H1 (cell line): ENCODE results near the gene PPP1R10. TPM values are rescaled to one million over a fixed set of nuclear protein-coding genes. Genes with fewer than 3 reads are reported as not detected.

Experiments used
- BRCA1 ChIP-seq: IDR thresholded peaks from 2 replicates; pipeline ENCODE4 v1.6.1; 2012; ENCODE audit warnings: low read depth, low read length, improper control_type of control experiment
- GTF2F1 ChIP-seq: IDR thresholded peaks from 2 replicates; pipeline ENCODE4 v1.6.1; 2012; ENCODE audit warnings: low read depth, low read length, improper control_type of control experiment, borderline replicate concordance
- SIN3A ChIP-seq, 2 experiments: IDR thresholded peaks in 1 of 2; conservative IDR thresholded peaks in 1 of 2; 2 replicates each; pipeline ENCODE4 v1.6.1; 2011 to 2012; ENCODE audit warnings: low read length in 2 of 2, improper control_type of control experiment in 1 of 2, low read depth in 1 of 2, mild to moderate bottlenecking in 1 of 2
- SUZ12 ChIP-seq: fragments of 200-600 bp; sonication (generic); IDR thresholded peaks from 2 replicates; pipeline ENCODE4 v1.6.1; 2012; ENCODE audit warnings: mild to moderate bottlenecking, inconsistent platforms, low read length, moderate library complexity, mixed read lengths
- TAF7 ChIP-seq: optimal IDR thresholded peaks from 2 replicates; pipeline ENCODE3; 2011; ENCODE audit warnings: low read depth, mild to moderate bottlenecking, inconsistent platforms, low read length, moderate library complexity, borderline replicate concordance
- polyA plus RNA-seq, 7 experiments: library from polyadenylated mRNA; depleted of rRNA in 3 of 7; stranded (reverse) in 5 of 7; unstranded in 2 of 7; fragments of >200 nt in 5 of 7; fragments of 200-250 nt in 2 of 7; gene quantifications; 1 replicate in 5 of 7; 2 replicates in 1 of 7; 4 replicates in 1 of 7; pipeline versions ENCODE4 v1.2.1 to v1.2.3, GENCODE V29; 2011 to 2013; ENCODE audit warnings: missing spikeins in 2 of 7, mixed read lengths in 2 of 7
- total RNA-seq: library from RNA; stranded (reverse); fragmentation: NEBNext Ultra II Directional; extraction: Animal tissue kit (Norgen Biotek cat#: 25700); gene quantifications from 2 replicates; pipeline ENCODE4 v1.2.1, GENCODE V29; 2021

PPP1R10 gene
- total and polyA plus RNA-seq, 2 of the 8 experiments (the other 6 are each of a cell fraction or from before 2014, with no cell fraction given) = 23.9 to 89.1 TPM

- TF ChIP-seq TAF7 = no peak
- no peak for TF ChIP-seq BRCA1
- no peak for TF ChIP-seq GTF2F1
- 0 out of 4 replicates have a peak, but pooled peaks of 1 of the 2 experiments have one; percentile 21 for TF ChIP-seq SIN3A (conservative IDR thresholded peaks at IDR 0.05 in 1 of 2, IDR thresholded peaks at IDR 0.05 in 1 of 2; ENCODE audit: low read depth in 1 of 2, low read length in 2 of 2)
- no peak for TF ChIP-seq SUZ12
Observed at GRCh38 chr6:30554962-30555815, 61.9 kb downstream of the PPP1R10 start (continued).
